ENCODE results near the gene CIAO1.

DNA sequence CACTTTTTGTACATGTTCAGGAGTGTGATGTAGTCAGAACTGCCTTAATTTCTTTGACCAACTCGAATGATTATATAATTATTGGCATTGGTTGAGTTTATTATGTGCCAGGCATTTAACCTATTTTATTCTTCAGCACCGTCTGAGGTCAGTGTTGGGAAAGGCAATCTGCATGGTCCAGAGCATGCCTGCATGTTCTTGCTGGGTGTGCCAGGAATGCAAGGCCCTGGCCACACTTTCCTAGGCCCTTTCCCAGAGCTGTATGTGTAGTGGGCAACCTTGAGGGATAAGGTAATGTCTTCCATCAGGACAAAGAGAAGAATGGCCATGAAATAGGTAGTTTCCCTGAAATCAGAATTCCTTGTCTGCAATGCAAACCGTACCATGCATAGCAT, 49.0 kb downstream of the CIAO1 start:
- TF ChIP-seq POLR2A (IDR thresholded peaks at IDR 0.05) (no peak), CTCF (IDR thresholded peaks at IDR 0.05) (no peak)

Data from thyroid gland (tissue), 4 donors.